ENCODE results near the gene FCHO1.
A peak's percentile ranks its signal among the peaks of the same experiment; 100 is the strongest.

FCHO1 gene

DNA sequence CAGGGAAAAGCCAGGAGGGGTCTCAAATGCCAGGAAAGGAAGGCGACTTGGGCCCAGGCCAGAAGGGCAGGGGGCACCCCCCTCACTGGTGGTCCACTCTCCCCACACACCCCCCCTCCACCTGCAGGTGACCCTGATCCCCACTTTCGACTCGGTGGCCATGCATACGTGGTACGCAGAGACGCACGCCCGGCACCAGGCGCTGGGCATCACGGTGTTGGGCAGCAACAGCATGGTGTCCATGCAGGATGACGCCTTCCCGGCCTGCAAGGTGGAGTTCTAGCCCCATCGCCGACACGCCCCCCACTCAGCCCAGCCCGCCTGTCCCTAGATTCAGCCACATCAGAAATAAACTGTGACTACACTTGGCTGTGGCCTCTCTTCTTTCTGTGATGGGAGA is 17.1 kb upstream of the FCHO1 start:
- DNase-seq: no peak

DNA sequence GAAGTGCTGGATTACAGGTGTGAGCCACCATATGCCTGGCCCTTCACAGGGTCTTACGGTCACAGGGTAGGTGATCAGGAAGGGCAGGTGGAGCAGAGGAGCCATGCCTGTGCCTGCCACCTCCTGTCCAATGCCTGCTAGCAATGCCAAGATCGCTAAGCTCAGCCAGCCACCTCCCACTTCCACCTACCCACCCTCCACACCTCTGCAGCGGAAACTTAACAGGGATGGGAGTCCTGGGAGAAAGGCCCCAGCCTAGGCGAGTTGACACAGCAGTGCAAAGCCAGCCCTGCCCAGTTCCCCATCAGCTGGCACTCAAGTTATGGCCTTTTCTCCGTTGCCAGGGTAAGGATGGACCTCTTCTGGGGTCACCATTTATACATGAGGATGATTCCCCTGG is 15.9 kb upstream of the FCHO1 start:
- DNase-seq: no peak

DNA sequence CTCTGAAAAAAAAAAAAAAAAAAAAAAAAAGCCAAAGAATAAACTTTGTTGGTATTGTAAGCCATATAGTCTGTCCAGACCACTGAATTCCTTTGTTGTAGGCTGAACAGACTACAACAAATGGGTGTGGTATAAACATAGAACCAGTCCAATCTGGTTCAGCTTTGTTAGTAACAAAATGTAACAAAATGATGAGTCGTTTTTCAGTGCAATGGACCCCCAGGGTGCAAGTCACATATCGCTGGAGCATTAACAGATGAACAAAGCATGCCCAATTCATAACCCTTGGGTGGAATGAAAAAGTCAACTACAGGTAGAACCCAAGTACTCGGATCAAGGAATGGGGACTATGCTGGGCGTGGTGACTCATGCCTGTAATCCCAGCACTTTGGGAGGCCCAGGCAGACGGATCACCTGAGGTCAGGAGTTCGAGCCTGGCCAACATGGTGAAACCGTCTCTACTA is 13.6 kb upstream of the FCHO1 start:
- DNase-seq: no peak

DNA sequence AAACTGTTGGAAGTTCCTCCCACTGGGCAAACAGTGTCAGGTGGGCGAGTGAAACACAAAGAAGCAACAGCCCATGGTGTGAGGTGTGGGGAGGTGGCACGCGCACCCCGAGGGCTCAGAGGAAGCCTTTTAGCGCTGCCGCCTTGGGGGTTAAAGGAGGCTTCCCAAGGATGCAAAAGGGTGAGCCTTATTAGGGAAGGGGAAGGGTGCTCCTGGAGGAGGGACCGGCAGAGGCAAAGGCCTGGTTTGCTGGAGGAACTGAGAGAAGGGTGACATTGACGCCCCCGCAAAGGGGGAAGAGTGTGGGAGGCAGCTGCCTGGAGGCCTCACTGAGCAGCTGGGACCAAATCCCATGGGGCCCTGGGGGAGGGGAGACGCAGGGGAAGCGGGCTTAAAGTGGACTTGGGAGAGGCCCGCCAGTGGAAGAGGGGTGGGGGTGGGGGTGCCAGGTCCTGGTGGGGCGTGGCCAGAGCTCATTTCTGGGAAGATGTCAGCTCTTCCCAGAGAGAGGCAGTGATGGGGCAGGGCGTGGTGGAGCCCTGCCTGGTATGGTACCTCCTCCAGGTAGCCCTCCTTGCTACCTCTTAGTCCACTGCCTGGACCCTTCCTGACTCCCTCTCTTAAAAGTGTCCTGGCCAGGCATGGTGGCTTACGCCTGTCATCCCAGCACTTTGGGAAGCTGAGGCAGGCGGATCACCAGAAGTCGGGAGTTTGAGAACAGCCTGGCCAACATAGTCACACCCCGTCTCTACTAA is 12.0 kb upstream of the FCHO1 start:
- DNase-seq: peak in 1 of 2 experiments; percentile 55

DNA sequence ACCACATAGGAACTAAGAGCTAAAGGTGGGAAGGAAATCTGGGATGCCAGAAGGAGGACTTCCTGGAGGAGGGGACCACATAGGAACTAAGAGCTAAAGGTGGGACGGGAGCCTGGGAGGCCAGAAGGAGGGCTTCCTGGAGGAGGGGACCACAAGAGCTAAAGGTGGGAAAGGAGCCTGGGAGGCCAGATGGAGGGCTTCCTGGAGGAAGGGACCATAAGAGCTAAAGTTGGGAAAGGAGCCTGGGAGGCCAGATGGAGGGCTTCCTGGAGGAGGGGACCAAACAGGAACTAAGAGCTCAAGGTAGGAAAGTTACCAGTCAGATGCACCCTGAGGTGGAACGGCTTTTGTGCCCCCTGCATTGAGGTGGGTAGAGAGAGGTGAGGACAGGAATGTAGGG is 9.8 kb upstream of the FCHO1 start:
- DNase-seq: no peak

DNA sequence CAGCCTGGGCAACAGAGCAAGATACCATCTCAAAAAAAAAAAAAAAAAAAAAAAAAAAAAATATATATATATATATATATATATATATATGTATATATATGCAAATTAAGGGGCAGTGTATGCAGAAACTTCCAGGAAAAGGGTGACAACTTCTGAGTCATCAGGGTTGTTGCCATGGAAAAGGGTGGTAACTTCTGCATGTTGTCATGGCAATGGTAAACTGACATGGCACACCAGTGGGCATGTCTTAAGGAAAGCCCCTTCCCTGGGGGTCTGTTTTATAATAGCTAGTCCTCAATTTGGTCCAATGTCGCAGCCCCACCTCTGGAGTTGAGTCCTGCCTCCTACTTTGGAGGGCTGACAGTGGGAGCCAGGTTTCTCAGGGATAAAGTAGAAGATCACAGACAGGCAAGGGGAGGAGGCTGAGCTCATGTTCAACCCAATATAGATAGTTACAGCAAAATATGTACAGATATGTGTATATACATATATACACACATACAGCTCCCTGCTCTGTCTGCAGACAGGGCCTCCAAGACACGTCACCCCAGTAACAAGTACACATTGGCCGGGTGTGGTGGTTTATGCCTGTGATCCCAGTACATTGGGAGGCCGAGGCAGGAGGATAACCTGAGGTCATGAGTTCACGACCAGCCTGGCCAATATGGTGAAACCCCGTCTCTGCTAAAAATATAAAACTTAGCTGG is 7.2 kb upstream of the FCHO1 start:
- DNase-seq: no peak

DNA sequence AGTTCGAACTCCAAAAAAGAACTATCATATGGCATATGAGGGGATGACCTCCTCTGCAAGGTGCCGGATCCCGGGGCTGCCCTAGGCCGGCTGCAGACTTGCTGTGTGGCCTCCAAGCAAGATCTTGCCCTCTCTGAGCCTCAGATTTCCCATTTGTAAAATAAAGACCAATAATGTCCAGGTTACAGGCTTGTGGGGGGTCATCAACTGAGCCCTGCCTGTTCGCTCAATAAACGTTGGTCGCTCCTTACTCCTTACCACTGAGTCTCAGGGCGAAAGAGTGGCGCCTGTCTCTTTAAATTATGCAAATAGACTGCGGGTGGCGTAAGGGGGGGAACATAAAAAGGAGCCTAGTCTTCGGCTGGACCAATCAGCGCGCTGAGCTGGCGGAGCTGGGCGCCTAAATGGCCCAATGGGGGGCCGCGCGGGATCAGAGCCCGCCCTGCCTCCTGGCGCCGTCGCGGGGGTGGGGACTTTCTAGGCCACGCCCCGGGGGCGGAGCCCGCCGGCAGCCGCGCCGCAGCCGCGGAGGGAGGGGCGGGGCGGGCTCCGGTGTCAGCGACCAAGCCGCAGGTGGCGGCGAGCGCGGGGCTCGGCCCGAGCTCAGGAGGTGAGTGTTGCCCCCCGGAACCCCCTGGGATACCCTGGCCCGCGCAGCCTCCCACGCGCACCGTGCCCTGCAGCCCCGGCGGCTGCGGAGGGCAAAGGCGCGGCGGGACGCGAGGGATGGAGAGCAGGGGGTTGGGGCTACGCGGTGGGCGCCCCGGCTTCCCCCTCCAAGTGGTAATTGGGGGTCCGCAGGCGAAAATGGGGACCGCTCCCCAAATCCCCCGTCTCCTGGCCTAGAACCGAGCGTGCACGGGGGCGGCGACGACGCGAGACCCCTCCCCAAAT is 3.8 kb upstream of the FCHO1 start:
- peak; percentile 68 to 93 for DNase-seq

DNA sequence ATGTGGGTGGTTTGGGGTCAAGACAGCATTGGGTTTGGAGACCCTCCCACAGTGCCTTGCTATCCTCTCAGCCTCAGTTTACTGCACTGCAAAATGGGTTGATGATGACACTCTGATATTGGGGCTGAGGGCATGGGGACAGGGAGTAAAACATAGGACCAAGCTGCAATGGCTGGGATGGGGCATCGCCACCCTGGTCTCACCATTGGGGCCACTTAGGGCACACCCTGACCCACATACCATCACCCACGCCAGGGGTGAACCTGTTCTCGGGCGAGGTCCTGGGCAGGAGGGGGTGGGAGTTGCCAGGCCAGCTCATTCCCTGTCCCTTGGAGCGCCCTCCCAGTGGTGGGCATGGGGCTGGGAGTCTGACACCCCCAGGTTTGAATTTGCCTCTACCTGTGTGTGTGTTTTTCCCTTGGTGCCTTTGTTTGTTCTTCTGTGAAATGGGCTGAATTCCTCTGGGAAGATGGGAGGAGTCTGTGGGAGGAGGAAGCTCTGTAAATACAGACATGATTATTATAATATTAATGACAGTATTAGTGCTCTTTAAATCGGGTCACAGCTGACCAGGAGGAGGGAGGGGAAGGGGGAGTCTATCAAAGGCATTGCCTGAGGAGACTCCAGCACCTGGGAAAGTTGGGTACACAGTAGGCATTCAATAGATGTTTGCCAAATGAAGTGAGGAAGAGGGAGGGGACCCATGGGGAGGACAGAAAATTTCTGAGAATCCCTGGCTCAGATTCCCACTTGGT is 2.2 kb upstream of the FCHO1 start:
- no peak for DNase-seq

DNA sequence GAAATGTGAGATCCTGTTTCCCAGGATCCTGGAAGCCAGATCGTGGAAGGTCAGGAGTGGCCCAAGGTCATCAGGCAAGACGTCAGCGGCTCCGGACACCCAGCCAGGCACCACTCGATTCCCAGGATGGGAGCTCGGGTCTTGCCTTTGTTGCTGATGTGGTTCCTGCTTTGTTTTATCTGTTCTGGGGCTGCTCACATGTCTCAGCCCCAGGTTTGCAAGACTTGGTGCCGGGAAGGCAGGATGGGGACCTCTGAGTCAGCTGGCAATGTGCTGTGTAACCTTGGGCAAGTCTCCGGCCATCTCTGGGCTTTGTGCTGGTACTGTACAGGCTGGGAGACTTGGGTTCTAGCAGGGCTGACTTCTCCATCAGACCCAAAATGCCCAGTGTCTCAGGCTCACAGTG is 1.4 kb upstream of the FCHO1 start:
- no peak for DNase-seq

DNA sequence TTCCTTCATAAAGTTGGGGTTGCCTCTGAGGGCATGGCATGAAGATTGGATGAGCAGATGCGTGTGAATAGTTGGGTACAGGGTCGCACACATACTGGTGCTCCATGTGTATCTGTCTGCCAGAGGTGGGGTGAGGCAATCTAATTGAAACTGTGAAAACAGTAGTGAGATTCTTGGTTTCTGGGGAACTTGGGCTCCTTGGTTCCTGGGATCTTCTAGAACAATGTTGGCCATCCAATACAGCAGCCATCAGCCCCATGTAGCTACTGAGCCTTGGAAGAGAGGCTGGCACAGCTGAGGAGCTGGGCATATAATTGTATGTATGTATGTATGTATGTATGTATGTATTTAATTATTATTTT is 616 bp downstream of the FCHO1 start:
- DNase-seq: no peak

DNA sequence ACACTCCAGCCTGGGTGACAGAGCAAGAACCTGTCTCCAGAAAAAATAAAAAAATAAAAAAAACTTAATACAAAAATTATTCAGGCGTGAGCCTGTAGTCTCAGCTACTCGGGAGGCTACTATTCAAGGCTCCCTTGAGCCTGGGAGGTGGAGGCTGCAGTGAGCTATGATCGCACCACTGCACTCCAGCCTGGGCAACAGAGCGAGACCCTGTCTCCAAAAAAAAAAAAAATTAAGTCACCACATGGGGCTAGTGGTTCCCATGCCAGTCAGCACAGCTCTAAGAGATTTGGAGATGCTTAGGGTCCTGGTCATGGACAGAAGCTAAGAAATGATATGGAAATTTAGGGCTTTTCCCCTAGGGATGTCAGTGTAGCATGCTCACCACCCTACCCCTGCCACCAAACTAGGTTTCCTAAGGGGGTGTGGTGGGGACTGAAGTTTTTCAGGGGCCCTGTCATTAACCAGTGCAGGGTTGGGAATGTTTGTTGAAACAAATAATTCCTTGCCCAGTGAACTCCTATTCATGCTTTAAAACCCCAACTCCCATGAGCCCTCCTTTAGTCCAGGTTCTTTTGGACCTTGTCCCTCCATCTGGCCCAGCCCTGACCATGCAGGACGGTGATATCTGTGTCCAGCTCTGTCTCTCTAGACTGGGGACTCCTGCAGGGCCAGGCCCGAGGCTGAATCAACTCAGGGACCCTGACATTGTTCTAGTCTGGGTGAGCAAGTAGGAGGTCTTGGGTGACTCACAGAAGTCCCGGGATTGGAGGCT is 1.8 kb downstream of the FCHO1 start:
- DNase-seq: no peak

DNA sequence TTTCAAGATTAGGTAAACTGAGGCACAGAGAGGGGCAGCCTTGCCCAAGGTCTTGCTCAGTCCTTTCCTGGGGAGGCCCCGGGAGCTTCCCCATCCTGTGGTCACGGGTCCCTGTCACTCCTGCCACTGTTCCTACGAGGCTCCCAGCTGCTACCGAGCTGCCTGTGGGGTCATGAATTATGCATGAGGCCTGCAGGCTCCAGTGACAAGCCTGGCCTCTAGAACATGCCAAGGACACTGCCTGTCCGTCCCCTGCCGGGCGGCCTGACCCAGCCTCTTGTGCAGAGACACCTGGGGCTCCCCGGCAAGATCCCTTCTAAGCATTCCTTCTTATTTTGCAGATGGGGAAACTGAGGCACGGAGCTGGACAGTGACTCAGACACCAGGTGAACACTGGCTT is 2.7 kb downstream of the FCHO1 start:
- DNase-seq: peak in 1 of 2 experiments; percentile 18

DNA sequence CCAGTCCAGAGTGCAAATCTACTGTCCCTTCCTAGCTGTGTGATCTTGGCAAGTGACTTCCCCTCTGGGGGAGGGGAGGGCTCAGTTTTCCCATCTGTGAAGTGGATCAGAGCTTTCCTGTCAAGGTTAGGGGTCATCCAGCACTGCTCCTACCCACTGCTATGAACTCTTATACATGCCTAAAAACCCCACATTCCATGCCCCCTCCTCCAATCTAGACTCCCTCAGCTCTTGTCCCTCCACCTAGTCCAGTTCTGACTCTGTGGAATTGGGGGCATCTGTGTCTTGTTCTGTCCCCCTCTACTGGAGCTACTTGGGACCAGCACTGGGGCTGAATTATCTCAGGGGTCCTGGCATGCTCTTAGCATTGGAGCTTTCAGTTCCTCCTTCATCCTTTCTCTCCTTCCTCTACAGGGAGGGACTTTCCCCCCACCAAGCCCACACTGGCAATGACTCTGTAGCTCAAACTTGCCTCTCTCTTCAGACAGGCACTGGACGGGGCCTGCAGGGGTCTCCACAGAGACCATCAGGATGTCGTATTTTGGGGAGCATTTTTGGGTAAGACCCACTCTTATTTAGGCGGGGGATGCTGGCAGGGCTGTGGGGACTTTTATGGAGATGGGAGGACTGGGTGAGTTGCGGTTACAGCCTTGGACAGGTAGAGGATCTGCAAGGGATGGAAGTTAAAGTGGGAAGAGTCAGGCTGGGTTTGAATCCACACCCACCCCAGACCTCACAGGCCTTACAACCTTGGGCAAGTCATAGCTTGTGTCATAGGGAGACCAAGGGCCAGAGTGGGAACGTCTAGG is 3.6 kb downstream of the FCHO1 start:
- DNase-seq: no peak

DNA sequence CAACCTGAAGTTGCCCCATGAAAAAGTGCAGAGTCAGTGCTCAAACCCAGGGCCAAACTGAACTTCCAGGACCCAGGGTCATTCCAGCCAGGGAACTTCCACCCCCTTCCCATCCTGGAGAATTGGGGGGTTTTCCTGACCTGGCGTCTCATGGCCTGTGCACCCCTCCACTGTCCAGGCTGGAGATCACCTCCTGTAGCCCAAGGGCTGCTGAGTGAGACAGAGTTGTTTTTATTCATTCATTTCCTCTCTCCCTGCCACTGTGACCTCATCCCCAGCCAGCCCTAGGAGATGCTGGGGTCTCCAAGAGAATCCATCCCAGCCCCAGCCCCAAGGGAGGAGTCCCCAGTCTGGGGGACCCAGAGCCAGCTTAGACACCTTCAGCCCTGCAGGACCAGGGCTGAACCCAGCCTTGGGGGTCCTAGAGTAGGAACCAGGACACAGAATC is 4.2 kb downstream of the FCHO1 start:
- DNase-seq: no peak

DNA sequence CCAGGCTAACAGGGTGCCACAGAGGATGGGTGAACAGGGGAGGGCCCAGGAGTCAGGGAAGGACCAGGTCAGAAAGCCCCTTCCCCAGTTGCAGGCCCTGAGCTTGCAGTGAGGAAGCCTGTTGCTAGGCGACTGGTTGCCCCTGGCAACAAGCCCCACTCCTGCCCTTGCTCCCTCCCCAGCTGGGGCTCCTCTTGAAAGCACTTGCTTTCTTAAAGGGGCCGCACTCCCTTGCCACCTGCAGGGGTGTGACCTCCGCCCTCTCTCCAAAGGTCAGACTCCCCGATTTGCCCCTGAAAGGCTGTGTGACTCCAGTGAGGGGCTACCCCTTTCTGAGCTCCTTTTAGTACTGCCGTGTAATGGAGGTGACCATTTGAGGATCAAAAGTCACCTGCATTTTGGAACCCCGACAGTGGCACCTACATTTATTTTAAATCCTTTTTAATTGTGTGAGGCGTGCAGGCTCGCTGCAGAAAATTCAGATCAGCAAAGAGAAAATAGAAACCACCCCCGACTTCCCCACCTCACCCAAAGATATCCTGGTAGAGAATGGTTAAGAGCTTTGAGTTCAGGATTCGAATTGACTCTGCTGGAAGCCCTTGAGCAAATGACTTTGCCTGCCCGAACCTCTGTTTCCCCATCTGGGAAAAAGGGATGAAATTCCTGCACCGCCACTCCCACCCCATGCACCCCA is 4.8 kb downstream of the FCHO1 start:
- peak in 1 of 2 experiments; percentile 47 for DNase-seq

DNA sequence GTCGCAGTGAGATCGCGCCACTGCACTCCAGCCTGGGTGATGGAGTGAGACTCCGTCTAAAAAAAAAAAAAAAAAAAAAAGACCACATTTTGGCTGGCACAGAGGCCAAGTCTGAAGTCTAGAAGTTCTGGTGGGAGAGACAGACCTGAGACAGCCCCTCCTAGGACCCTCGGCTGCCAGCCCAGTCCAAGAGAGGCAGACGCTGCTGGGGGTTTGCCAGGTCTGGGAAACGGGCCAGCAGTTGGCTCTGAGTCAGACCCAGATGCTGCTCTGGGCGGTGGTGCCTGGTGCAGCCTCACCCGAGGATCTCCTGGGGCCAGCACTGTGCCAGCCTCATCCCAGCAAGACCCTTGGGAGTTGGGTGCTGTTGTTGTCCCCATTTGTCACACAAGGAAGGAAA is 5.8 kb downstream of the FCHO1 start:
- DNase-seq: no peak

DNA sequence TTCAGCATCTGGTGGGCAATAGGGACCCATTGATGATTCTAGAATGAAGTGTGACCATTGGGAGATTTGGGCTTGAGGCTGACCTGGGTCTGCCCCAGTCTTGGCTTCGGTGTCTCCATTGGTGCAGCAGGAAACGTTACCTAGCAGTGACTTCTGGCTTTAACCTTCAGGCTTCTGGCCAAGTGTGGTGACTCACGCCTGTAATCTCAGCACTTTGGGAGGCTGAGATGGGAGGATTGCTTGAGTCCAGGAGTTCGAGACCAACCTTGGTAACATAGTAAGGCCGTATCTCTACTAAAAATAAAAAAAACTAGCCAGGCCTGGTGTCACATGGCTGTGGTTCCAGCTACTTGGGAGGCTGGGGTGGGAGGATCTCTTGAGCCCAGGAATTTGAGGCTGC is 7.2 kb downstream of the FCHO1 start:
- DNase-seq: no peak

DNA sequence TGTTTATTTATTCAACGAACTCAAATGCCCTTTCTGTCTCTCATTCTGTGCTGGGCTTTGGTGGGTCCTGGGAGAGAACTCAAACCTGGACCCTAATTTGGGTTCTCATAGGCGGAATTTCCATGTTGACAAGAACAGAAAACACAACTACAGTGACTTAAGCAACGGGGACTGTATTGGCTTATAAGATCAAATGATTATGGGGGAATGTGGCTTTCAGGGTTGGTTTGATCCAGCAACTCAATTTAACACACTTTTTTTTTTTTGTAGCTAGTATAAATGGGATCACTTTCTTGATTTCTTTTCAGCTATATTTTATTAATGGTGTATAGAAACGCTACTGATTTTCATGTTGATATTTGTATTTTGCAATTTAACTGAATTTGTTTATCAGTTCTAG is 9.9 kb downstream of the FCHO1 start:
- DNase-seq: no peak

DNA sequence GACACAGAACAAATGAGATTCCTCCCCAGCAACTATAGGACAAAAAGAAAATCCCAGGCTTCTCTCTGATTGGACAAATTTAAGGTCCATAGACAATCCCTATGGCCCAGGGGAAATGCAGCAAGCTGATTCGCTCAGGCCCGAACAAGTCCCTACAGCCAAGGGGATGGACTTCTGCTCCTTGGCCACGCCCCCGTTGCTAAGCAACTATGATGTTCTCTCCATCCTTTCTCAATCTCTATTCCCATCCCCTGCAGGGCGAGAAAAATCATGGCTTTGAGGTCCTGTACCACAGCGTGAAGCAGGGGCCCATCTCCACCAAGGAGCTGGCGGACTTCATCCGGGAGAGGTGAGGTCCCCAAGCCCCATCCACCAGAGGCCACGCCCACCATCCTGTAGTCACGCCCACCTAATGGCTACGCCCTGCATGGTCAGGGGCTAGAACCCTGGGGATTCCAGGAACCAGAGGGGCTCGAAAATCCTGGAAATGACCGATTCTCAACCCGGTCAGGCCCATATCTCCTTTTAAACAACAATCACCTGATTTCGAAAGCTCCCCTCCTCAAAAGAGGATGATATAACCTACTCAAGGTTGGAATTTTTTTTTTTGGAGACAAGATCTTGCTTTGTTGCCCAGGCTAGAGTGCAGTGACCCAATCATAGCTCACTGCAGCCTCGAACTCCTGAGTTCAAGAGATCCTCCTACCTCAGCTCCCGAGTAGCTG is 11.4 kb downstream of the FCHO1 start:
- DNase-seq: peak in 1 of 2 experiments; percentile 30

DNA sequence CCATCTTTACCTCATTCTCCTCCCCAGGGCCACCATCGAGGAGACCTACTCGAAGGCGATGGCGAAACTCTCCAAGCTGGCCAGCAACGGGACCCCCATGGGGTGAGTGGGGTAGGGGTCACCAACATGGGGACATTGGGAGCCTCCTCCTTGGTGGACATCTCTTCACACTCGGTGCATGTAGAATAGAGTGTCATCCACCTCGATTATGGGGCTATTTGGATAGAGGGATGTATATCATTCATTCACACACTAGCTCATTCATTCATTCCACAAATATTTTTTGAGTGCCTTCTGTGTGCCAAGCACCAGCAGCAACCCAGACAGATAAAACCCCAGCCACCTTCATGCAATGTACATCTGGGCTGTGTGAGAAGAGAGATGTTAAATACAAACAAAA is 13.1 kb downstream of the FCHO1 start:
- DNase-seq: no peak

All from NCI-H526 (cell line).